Limb (tissue), 2 donors: Measurements from ENCODE around the gene TBC1D22A.

Source experiments
- DNase-seq, 2 donors: peaks; one replicate each; pipeline ENCODE4 v3.0.0-alpha.2; 2016; ENCODE audit errors: extremely low spot score in 2 of 2

The TBC1D22A gene

GRCh38 chr22:46906326-46907045 lies 144.0 kb downstream of the TBC1D22A start:
- no peak for DNase-seq

- DNase-seq = no peak
These were observed 145.1 kb downstream of the TBC1D22A start for GRCh38 chr22:46907241-46908215.

DNA sequence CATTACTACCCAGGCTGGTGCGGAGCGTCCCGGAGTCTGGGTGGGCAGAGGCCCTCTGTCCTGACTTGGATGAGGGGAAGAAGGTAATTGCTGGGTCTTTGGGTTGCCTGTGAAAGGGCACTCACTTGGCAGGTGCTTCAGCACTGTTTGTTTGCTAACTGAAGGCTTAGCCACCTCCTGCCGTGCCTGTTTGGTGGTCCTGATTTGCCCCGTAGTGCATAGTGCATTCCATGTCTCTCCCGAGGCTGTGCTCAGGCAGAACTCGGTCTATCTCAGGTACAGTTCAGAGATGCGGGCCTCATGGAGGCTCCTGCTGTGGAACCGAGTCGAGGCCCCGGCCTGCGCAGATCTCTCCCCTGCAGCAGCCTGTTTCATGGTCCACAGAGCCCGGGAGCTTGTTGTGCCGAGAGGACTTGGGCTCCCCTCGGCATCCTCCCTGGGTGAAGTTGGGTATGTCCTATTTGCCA lies 146.2 kb downstream of the TBC1D22A start:
- no peak for DNase-seq

DNA sequence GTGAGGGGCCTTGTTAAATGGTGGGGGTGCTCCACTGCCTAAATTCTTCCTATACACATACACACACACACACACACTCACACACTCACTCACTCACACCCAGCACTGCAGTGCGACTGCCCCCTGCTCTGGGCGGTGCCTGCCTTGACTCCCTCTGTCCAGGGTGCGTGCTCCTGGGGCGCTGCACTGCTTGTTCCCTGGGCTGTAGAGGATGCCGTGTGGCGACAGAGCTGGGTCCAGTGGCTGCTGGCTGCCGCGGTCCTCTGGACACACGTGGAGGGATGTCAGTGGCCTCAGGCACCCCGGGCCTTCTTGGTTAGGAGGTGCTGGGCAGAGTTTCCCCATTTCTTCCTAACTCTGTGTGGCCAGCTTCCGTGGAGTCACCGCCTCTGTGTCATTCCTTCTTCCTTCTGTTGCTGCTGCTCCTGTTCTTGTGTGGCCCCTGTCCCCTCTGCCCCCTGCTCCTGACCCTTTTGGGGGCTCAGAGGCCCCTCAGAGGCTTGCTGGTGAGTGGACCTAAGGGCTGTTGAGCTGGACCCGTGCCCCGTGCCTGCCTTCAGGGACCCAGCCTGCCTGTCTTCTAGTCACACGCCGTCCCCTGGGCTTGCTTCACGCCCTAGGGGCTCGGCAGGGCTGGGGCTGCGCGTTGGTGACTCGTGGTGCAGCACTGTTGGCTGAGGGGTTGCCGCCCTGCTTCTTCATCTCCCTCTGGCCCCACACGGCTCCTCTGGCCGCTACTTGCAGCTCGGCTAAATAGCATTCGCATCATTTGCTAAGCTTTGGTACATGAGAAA lies 147.0 kb downstream of the TBC1D22A start:
- no peak for DNase-seq

DNA sequence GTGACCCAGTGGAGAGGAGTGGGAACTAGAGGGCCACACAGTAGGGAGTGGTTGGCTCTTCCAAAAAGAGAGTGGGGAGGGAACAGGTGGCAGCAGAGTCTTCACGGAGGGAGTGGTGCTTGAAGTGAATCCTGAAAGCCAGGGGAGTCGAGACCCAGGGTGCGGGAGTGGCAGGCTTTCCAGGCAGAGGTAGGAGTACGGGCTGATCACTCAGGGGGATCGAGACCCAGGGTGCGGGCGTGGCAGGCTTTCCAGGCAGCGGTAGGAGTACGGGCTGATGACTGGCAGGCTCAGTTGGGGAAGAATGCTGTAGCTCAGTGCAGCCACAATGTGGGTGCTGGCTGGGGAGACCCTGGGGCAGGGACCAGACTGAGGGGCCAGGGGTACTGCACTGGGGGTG lies 148.2 kb downstream of the TBC1D22A start:
- DNase-seq = no peak

GRCh38 chr22:46911346-46911745 lies 148.9 kb downstream of the TBC1D22A start:
- DNase-seq = no peak

DNA sequence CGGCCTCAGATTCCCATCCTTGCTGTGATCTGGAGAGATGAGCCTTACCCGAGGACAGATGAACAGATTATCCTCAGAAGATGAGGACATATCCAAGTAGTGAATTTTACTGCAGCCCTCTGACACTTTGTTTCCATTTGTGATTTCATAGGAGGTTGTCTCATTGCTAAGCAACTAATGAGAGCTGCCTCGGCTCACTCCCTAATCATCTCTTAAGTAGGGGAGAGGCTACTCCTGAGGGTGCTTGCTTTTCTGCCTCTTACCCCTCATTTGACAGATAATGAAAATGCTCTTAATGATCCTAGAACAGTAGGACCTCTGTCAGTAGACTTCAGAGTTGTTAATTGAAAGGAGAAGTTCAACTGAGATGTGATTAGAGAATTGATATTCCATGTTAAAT lies 150.9 kb downstream of the TBC1D22A start:
- no peak for DNase-seq

- DNase-seq = no peak
These were observed 152.0 kb downstream of the TBC1D22A start for GRCh38 chr22:46914481-46914880.

- no peak for DNase-seq
These were observed 152.8 kb downstream of the TBC1D22A start for GRCh38 chr22:46914916-46915894.

DNA sequence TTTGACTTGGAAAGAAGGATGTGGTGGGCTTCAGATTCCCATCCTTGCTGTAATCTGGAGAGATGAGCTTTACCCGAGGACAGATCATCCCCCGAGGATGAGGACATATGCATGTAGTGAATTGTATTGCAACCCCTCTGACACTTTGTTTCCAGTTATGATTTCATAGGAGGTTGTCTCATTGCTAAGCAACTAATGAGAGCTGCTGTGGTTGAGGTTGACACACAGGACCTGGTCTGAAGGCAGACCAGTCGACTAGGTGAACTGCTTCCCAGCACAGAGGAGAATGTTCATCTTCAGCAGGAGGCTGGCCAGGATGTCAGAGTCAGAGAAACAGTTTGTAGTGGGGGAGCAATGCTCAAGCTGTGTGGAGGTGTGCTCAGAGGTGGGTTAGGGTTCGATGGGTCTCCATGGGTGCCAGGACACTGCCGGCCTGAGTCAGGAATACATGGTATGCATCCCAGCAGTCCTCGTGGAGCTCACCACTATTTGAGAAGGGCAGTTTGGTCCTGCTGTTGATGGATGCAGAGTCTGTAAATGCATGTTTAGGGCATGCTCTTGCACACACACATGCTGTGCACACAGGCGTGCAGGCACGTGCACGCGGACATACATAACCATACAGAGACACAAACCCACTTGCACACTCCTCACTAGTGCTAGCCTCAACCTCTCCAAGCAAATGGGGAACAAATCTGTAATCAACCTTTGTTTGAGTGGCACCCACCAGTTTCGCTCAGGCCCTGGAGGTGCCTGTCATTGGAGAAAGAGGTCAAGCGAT lies 153.7 kb downstream of the TBC1D22A start:
- no peak for DNase-seq

- no peak for DNase-seq
These were observed 154.7 kb downstream of the TBC1D22A start for GRCh38 chr22:46916886-46917770.

GRCh38 chr22:46917771-46918101 lies 155.3 kb downstream of the TBC1D22A start:
- no peak for DNase-seq

- no peak for DNase-seq
These were observed 155.7 kb downstream of the TBC1D22A start for GRCh38 chr22:46918197-46918596.

- no peak for DNase-seq
These were observed 159.6 kb downstream of the TBC1D22A start for GRCh38 chr22:46922037-46922436.

- no peak for DNase-seq
These were observed 160.9 kb downstream of the TBC1D22A start for GRCh38 chr22:46923394-46923793.

GRCh38 chr22:46925818-46926217 lies 163.4 kb downstream of the TBC1D22A start:
- no peak for DNase-seq

- DNase-seq = no peak
These were observed 166.7 kb downstream of the TBC1D22A start for GRCh38 chr22:46929046-46929709.

- no peak for DNase-seq
These were observed 167.3 kb downstream of the TBC1D22A start for GRCh38 chr22:46929710-46930204.
